Left ventricle myocardium inferior (tissue), 1 donor: Measurements from ENCODE around the gene RMND5B. TPM values are rescaled to one million over a fixed set of nuclear protein-coding genes. Genes with fewer than 3 reads are reported as not detected.

Source experiments
- DNase-seq: peaks from one replicate; pipeline ENCODE4 v3.0.0-alpha.2; 2020
- H3K27ac ChIP-seq: fragments of 200-600 bp; replicated peaks from 2 replicates; pipeline ENCODE4 v1.8.0; 2021
- H3K27me3 ChIP-seq: fragments of 200-600 bp; 2 replicates; pipeline ENCODE4 v1.8.0; 2021; ENCODE audit warnings: low read depth
- H3K36me3 ChIP-seq: fragments of 200-600 bp; 2 replicates; pipeline ENCODE4 v1.8.0; 2021
- H3K4me1 ChIP-seq: fragments of 200-600 bp; 2 replicates; pipeline ENCODE4 v1.8.0; 2021
- H3K4me3 ChIP-seq: fragments of 200-600 bp; 2 replicates; pipeline ENCODE4 v1.8.0; 2021; ENCODE audit warnings: mild to moderate bottlenecking, moderate library complexity
- H3K9me3 ChIP-seq: fragments of 200-600 bp; replicated peaks from 2 replicates; pipeline ENCODE4 v1.8.0; 2021
- intact Hi-C: fragments of 100-400 bp; cut with micrococcal nuclease; formaldehyde crosslinking; loops from one replicate; pipeline ENCODE4 v1.11.0; 2022
- total RNA-seq: library from RNA; stranded (reverse); fragmentation: NEBNext Ultra II Directional; extraction: Animal tissue kit (Norgen Biotek cat#: 25700); gene quantifications from one replicate; pipeline ENCODE4 v1.2.1, GENCODE V29; 2021
- TF ChIP-seq, protein P1 (sequence below): fragments of 200-600 bp; IDR thresholded peaks from 2 replicates; pipeline ENCODE4 v1.8.0; 2021; ENCODE audit warnings: antibody characterized with exemption, mild to moderate bottlenecking, borderline replicate concordance
- donor health status: DM: no; HTN: yes; CAD: no; lungs with severe emphysema.

The RMND5B gene
- total RNA-seq, 1 donor from 2014 or later = 38.9 TPM

DNA sequence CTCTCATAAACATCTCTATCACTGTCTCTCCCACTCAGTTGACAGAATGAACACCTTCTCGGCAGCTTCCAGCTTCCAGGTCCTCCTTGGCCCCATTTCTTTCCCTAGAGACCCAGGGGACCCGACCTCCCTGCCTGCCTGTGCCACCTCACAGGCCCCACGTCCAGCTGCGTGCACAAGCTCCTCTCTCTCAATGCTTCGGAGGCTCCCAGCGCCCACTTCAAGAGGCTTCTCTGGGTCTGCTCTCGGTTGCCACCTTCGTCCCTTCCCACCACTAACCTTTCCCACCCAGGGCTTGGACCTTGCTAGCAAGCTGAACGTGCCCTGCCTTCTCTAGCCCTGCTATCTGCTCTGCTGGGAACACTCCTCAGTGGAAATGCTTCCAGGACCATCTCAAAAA lies 20.3 kb upstream of the RMND5B start:
- Histone ChIP-seq H3K27ac (no peak overlapping the region), H3K4me3 (no peak overlapping the region), H3K4me1 (peaks cover 26% of the 10 kb centered on the region), H3K36me3 (no peaks in the 10 kb centered on the region), H3K27me3 (peaks cover 49% of the 10 kb centered on the region), H3K9me3 (peaks cover 6% of the 10 kb centered on the region)
- no peak for DNase-seq
- intact Hi-C loops = no loop called here
- TF ChIP-seq, protein P1, sequence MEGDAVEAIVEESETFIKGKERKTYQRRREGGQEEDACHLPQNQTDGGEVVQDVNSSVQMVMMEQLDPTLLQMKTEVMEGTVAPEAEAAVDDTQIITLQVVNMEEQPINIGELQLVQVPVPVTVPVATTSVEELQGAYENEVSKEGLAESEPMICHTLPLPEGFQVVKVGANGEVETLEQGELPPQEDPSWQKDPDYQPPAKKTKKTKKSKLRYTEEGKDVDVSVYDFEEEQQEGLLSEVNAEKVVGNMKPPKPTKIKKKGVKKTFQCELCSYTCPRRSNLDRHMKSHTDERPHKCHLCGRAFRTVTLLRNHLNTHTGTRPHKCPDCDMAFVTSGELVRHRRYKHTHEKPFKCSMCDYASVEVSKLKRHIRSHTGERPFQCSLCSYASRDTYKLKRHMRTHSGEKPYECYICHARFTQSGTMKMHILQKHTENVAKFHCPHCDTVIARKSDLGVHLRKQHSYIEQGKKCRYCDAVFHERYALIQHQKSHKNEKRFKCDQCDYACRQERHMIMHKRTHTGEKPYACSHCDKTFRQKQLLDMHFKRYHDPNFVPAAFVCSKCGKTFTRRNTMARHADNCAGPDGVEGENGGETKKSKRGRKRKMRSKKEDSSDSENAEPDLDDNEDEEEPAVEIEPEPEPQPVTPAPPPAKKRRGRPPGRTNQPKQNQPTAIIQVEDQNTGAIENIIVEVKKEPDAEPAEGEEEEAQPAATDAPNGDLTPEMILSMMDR = no peak

DNA sequence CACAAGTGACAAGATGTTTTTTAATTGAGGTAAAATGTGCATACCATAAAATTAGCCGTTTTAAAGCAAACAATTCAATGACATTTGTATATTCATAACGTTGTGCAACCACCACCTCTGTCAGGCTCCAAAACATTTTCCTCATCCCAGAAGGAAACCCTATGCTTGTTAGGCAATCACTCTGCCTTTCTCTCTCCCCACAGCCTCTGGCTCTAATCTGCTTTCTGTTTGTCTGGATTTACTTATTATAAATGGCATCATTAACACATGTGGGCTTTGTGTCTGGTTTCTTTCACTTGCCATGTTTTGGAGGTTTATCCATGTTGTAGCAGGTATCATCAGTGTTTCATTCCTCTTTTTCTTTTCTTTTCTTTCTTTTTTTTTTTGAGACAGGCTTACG lies 18.9 kb upstream of the RMND5B start:
- no peak for DNase-seq
- peaks cover 6% of the 10 kb centered on the region for H3K9me3 ChIP-seq
- H3K4me3 ChIP-seq = no peak overlapping the region
- H3K27ac ChIP-seq = no peak overlapping the region
- intact Hi-C loops = no loop called here
- H3K4me1 ChIP-seq = peaks cover 32% of the 10 kb centered on the region
- TF ChIP-seq, protein P1 = no peak
- no peaks in the 10 kb centered on the region for H3K36me3 ChIP-seq
- H3K27me3 ChIP-seq = peaks cover 63% of the 10 kb centered on the region

DNA sequence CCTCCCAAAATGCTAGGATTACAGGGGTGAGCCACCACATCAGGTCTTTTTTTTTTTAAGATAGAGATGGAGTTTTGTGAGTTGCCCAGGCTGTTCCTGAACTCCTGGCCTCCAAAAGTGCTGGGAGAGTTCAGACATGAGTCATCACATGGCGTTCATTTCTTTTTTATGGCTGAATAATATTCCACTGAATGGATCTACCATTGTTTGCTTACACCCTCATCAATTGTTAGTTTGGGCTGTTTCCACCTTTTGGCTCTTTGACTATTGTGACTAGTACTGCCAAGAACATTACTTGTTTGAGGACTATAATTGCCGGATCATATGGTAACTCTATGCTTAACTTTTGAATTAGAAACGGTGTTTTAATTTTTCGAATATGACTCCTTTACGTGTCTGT lies 18.3 kb upstream of the RMND5B start:
- Histone ChIP-seq H3K4me1 (peaks cover 38% of the 10 kb centered on the region), H3K27me3 (peaks cover 68% of the 10 kb centered on the region), H3K27ac (peak overlapping the region; percentile 90), H3K4me3 (peak overlapping the region; percentile 72), H3K36me3 (no peaks in the 10 kb centered on the region), H3K9me3 (peaks cover 6% of the 10 kb centered on the region)
- no peak for DNase-seq
- intact Hi-C loops = no loop called here
- TF ChIP-seq, protein P1 = no peak

DNA sequence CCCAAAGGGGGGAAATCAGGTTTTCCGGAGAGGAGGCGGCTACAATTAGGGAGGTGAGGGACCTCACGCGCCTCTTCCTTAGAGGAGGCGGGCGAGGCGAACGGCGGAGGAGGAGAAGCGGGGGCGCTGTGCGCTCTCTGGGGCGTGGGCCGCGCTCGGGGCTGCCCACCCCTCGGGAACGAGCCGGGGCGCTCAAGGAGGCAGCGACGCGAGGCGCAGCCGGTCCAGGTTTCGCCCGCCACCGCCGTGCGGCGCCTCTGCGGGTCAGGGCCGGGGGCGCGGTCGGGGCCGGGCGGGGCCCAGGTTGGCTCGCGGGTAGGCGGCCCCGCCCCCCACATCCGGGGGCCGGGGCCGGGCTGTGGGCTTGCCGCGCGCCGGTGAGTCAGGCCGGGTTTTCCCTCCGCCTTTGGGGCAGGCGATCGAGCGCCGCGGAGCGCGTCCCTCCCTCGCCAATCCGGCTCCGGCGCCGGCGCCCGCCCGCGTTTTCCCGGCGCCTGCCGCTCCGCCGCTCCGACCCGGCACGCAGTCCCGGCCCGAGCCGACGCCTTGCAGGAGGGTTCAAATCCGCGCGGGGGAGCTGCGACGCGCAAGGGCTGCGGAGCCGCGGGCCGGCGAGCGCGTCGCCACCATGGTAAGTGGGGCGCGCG lies 17.6 kb upstream of the RMND5B start, which contains the start of gene N4BP3:
TSS of gene N4BP3 (plus strand) at position 392 of the 647 bp plus-strand sequence. CDS start 6,052 bp downstream, outside the sequence.
- intact Hi-C loops = no loop called here
- H3K9me3 ChIP-seq = peaks cover 6% of the 10 kb centered on the region

DNA sequence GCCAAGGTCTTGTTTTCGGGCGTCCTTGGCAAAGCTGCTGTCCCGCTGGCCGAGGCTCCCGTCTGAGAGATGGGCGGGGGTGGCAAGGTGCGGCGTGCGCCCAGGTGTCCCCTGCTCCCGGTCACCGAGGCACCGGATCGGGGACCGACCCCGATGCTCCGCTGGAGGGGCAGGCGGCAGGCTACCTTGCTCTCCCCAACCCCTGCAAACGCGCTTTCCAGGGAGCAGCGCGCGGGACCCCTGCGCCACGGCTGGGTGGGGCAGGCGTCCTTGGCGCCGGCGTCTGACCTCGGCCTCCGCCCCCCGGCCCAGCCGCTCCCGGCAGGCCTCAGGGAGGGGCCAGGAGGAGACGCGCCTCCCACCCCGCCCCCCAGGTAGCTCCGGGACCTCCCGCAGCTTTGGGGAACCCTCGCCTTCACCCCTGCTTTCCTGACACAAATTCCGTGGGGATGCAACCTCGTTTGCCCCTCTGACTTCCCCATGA lies 16.9 kb upstream of the RMND5B start:
- no peaks in the 10 kb centered on the region for H3K36me3 ChIP-seq
- no peak for DNase-seq
- TF ChIP-seq, protein P1 = no peak
- peaks cover 78% of the 10 kb centered on the region for H3K27me3 ChIP-seq
- peak overlapping the region; percentile 90 for H3K27ac ChIP-seq
- peaks cover 49% of the 10 kb centered on the region for H3K4me1 ChIP-seq
- H3K4me3 ChIP-seq = peak overlapping the region; percentile 72
- intact Hi-C loops = no loop called here
- H3K9me3 ChIP-seq = peaks cover 6% of the 10 kb centered on the region

More for the DNA sequence above, 17.6 kb upstream of the RMND5B start, which contains the start of gene N4BP3:
- Histone ChIP-seq H3K4me3 (peak within 1 kb of the TSS; percentile 72), H3K27me3 (peaks cover 74% of the 10 kb centered on the region), H3K4me1 (peaks cover 45% of the 10 kb centered on the region), H3K36me3 (no peaks in the 10 kb centered on the region), H3K27ac (peak within 1 kb of the TSS; percentile 90)
- no peak for DNase-seq
- TF ChIP-seq, protein P1 = no peak
